NCI-H2107 (cell line): Measurements from ENCODE around the gene ELFN1.
"Not testable (repeated sequence)": the region's sequence is repeated elsewhere in the genome, so short reads cannot be mapped to it uniquely, and the experiment has no call there.

Source experiments
- DNase-seq: peaks from one replicate; lab custom pipeline; 2025; lab: John Stamatoyannopoulos, UW

The ELFN1 gene

DNA sequence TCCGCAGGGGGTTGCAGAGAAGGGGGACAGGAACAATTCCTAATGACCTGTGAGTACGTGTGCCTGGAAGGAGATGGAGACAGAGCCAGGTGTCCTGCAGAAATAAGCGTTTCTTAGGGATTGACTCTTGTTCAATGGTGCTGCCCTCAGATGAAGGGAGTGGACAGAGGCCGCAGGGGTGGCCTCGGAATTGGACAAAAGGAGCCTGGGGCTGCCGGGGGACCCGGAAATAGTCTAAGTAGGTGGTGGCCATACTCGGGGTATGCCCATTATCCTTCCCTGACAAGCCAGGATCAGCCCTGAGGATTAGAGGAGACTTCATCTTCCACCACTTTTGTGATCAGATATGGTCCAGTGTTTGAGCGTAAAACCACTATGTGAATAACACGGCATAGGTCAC is 39.2 kb downstream of the ELFN1 start:
- no peak for DNase-seq

DNA sequence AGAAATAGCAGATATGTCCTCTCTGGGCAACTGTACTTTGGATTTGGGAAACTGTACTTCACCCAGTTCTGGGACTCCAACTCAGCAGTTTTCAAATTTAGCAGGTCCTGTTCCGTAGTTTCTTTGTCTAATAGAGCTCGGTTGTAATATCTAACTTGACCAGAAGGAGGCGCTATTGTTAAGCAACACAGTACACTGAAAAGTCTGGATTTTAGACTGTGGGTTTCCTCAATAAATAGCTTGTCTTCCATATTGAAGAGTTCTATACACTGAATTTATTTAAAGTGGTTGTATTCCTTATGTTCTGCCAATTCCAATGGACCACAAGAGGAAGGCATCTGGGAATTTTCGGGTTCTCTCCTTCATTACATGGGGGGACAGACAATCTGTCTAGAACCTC is 39.8 kb downstream of the ELFN1 start:
- no peak for DNase-seq

DNA sequence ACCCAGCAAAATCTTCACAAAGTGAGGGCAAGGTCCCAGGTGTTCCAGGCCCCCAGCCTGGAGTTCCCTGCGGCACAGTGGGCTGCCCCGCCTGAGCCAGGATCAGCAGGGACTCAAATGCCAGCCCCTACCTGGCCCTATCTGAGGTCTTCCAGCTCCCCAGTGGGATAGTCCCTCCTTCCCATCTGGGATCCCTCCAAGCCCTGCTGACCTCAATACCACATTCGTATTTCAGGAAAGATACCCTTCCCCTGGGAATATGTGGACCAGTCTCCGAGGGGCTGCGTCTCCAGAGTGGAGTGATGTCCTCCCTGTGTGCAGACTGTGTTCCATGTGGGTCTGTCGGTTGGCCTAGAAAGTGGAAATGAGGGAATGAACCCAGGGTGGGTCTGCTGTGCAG is 40.9 kb downstream of the ELFN1 start:
- DNase-seq: no peak

DNA sequence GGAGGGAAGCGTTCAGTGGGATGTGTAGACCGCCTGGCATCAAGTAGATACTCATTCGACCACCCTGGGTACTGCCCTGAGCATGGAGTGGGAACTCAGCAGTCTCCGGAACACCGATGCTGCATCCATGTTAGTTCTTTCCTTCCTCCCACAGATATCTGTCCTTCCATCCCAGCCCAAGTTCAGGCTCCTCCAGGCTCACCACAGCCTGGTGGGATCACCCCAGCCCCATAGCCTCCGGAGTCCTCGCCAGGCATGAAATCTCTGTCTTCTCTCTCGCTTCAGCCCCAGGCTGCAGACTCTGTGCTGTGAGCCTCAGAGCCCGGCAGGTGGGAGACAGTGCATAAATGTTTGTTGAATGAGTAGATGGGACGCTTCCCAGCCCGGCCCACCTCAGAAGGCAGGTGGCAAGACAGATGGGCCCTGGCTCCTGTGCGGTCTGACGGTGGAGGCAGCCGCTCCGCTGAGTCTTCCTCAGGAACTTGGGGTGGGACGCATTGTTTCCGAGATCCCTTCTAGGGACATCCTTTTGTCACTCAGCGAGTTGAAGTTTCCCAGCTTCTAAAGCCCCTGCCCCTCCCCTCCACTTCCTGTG is 42.9 kb downstream of the ELFN1 start:
- DNase-seq: no peak

DNA sequence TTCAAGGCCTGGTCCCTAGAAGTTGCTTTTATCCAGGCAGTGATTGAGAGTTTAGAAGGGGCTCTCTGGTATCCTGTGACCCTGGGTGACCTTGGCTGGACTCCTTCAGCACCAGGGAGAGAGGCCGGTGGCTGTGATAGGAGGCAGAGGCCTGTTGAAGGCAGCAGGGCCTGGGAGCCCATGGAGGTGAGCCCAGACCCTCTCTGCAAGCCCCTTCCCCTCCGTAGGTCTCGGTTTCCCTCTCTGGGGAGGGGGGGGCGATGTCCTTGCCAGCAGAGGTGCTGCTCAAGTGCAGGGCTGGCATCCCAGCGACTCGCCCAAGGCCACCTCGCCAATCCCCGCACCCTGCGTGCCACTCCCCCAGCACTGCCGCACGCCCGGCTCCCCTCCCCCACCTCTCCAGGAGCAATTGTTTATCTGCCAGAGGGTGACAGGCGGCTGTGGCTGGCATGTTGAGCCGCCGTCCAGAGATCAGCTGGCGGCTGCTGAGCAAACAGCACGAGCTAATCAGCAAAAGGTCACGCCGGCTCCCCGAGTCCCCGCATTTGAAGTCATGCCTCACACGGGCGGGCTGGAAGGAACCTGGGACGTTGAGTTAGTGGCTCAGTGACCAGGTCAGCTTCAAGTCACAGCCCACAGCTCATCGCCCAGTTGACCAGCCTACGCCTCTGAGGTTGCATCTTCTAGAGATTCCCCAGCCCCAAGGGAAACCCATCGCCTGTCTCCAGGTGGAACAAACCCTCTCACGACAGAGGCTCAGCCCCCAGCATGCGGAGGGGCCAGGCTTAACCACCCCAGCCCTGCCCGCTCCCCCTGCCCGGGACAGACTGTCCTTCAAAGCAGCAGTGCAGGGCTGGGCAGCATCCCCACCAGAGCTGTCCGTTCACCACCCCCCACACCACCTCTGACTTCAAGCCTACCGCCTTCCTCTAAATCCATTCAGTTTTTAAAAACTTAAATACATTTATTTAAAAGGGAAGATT is 43.7 kb downstream of the ELFN1 start:
- DNase-seq: peak; percentile 52

DNA sequence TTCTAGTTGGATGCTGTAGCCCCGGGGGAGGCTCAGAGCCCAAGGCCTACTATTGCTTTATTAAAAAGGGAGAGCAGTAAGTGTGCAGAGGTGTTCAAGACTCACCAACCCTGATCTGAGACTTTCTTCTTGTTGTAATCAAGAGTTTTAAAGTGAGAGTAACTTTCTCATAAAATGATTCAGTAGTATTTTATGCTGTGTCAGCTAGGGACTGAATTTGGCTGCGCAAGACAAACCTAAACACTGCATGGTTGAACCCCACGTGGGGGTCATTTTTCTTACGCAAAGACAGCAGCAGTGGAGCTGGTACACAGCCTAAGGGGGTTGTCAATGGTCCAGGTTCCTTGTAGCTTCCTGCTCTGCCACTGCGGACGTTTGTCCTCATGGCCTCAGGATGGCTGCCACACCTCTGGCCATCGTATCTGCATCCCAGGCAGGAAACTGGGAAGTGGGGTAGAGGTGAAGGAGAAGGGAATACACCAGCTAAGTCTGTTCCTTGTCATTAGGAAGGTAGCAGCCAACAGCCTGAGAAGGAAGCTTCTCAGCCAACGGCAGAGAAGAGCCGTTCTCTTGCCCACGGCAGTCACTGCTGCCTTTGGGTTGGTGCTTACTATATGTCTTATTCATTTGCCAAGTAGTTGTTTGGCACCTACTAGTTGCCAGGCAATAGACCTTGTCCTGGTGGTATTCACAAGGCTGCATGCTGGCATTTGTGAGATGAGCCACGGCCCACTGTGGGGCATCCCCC is 44.7 kb downstream of the ELFN1 start:
- no peak for DNase-seq

- DNase-seq: no peak
Observed at GRCh38 chr7:1715331-1715625, 45.2 kb downstream of the ELFN1 start.

DNA sequence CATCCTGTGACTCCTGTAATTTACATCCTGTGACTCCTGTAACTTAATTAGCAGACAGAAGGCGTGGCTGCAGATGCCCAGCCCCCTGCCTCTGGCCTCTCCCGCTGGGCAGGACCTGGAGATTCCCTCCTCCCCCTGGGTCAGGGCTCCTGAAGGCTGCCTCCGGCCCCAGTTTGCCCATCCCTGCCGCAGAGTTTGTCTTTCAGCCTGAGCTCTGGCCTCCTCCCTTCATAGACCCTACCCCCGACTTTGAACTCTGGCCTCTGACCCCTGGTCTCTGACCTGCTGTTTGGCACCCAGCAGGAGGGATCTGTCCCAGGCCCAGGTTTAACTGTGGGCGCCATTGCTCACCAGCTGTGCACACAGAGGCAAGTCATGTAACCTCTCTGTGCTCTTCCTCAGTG is 45.6 kb downstream of the ELFN1 start:
- no peak for DNase-seq

DNA sequence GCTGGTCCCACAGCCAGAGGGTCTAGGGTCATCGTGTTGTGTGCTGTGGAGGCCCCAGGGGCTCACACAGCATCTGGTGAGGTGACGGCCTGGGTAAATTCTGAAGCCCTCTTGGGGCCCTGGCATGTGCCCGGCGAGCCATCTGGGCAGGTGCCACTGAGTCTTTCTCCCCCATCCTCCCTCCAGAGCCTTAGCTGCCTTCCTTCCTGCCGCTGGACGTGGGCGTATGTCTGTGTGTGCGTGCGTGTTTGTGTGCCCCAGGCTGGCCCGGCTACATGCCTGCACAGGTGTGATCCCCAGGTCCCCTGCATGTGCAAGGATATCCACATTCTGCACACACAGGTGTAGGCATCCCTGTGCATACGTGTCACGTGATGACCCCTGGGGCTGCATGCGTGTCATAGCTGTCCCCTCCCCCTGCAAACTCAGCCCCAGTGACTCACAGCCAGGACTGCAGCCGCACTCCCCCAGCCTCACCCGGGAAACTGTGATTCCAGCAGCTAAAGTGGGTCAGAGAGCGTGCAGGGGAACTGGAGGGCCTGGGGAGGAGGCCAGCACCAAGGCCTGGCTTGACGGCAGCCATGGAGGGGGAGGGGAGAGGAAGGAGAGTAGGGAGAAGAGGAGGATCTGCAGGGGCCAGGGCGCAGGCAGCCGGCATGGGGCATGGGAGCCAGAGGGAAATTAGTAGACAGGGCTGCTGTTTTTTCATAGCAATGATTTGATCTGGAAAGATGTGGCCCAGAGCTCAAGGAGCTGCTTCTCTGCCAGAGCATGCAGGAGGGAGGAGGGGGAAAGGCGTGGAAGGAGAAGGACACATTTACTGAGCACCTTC is 46.4 kb downstream of the ELFN1 start:
- DNase-seq: no peak

DNA sequence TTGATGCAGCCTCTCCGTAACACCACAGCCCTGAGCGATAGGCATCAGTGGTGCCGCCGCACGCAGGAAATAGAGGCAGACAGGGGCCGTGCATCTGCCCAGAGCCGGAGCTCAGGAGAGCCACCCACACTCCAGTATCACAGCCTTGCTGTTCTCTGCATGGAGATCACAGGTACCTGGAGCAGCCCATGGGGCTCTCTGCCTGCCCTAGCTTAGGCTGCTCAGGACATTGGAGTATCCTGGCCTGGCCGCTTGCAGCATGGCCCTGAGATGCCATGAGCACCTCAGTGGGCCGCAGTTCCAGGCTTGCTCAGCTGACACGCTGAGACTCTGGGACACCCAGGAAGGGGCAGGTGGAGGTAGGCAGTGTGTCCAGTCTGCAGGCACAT is 47.0 kb downstream of the ELFN1 start:
- no peak for DNase-seq

GRCh38 chr7:1717903-1718676 is 48.0 kb downstream of the ELFN1 start:
- no peak for DNase-seq

GRCh38 chr7:1718850-1719249 is 48.8 kb downstream of the ELFN1 start:
- not testable (repeated sequence) for DNase-seq

DNA sequence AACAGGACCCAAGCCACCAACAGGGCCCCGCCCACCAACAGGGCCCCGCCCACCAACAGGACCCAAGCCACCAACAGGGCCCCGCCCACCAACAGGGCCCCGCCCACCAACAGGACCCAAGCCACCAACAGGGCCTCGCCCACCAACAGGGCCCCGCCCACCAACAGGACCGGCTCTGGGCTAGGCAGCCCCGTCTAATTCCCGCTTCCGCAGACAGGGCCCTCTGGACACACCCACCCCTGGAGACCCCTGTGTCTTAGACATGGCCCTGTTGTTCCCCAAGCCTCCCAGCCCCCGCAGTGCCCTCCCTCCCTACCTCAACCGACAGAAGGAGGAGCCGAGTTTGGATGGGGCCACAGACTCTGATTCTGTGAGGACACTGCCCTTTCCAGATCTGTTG is 49.2 kb downstream of the ELFN1 start:
- not testable (repeated sequence) for DNase-seq

DNA sequence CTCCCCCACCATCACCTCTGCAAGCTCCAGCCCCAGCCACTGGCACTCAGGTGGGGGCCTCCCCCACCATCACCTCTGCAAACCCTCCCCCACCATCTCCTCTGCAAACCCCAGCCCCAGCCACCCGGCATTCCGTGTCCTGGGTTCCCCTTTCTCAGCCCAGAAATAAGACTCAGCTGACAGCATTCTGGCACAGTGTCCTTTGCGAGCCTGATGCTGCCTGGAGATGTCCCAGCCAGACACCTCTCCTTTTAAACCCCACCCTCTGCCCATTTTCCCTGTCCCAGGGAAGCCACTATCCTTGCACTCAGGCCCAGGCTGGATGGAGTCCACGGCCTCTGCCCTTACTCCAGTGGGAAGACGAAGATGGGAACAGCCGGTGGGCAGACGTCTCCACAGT is 49.8 kb downstream of the ELFN1 start:
- DNase-seq: no peak

GRCh38 chr7:1720326-1720725 is 50.2 kb downstream of the ELFN1 start:
- peak; percentile 74 for DNase-seq

DNA sequence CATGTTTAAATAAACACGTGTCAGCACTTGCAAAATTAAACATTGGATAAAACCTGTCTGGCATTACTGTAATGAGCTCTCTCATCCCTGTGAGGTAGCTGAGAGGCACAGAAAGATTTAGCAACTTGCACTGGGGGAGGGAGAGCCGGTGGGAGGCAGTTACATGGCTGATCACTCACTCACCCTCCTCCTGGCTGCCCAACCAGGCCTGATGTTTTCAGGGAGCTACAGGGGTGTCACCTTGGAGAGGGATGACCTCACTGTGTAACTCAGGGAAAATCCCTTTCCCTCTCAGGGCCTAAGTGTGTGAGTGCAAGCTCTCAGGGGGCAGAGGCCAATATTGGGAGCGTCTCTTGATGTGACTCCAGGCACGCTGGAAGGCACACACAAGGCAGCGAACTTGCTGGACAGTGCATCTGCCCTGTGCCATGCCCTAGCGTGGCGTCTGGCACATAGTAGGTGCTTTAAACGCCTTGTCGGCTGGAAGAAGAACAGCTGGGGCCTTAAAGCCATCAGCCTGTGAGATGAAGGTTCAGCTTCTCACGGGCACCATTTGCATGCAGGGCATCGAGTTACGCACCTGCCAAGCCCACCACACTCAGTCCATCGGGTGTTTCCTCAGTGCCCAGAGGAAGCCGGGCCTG is 51.1 kb downstream of the ELFN1 start:
- peak; percentile 12 for DNase-seq

- DNase-seq: no peak
Observed at GRCh38 chr7:1723254-1723653, 53.2 kb downstream of the ELFN1 start.

DNA sequence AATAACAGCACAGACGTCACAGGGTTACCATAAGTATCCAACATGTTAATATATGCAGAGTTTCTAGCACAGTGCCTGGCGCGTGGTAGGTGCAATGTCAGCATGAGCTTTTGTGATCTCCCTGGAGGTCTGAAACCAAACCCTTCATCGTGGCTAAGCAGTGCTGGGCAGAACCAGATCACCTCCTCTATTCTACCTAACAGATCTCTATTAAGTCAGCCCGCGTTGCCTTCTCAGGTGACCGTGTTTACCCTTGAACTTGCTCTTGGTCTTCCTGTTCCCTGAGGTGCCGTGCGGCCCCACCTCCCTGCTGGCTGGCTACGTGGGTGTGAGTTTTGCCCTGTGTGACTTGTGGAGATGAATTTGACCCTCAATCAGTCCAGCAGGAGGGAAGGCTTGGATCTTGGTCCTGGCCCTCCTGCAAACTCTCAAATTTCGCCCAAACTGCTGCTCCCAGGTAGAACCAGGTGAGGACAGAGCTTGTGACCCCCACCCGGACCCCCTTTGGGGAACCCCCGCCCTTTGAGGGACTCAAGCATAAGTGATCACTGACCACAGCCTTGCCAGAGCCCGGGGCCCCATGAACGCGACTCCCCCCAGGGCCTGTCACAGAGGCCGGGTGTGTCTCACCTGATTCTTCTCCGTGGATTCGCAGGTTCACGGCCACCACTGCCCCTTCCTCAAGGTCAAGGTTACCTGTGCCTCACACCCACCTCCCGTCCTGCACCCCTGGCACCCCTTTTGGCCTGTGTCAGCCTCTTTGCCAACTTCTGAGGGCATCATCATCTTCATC is 54.2 kb downstream of the ELFN1 start:
- no peak for DNase-seq

DNA sequence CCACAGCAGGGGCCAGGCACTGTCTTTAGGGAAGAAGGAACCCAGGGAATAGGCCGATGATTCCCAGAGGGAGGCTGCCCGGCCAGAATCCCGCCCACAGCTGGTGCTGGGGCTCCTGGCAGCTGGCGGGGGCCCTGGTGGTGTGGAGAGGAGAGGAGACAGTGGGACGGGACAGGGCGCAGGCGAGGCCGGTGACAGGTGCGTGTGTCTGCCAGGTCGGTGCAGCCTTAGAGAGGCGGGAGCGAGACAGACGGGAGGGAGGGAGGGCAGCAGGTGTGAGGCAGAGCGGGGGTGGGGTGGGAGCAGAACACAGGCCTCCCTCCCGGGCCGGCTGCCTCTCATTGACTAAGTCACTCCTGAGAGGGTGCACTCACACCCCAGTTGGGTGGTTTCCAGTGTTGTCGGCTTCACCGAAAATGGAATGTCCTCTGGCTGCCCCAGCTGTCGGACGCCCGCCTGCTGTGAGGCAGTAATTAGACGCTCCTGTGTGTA is 55.2 kb downstream of the ELFN1 start:
- DNase-seq: peak; percentile 97
